Measurements from ENCODE around the gene TGFA.

DNA sequence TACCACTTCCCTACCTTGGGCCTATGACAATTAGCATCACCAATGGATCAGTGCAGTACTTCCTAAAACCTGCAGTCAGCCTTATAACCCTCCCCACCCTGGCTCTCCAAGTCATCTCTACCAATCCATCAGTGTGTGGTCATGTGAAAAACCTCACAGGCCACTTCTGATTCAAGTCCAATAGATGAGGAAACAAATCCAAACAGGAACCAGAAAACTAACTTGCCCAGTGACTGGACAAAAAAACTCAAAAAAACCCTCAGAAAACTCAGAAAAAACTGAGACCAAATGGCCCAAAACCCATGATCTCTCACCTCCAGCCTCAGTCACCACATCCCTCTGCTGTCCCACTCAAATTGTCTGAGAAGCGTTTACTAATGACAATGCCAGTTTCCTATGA lies 43.3 kb downstream of the TGFA start:
- TF ChIP-seq CTCF (IDR thresholded peaks at IDR 0.05) (no peak), POLR2A (IDR thresholded peaks at IDR 0.05; ENCODE audit: low read length) (no peak), GATA3 (IDR thresholded peaks at IDR 0.05; ENCODE audit: borderline replicate concordance) (no peak), HOXB5 (CRISPR knock-in tag; IDR thresholded peaks at IDR 0.05) (no peak), NR3C1 (IDR thresholded peaks at IDR 0.05) (no peak), RAD21 (conservative IDR thresholded peaks at IDR 0.05 in 1 of 2, IDR thresholded peaks at IDR 0.05 in 1 of 2) (no peak), JUNB (IDR thresholded peaks at IDR 0.05) (no peak), EP300 (IDR thresholded peaks at IDR 0.05) (no peak), BCL3 (IDR thresholded peaks at IDR 0.05) (no peak), BHLHE40 (IDR thresholded peaks at IDR 0.05; ENCODE audit: low read depth, low read length) (no peak), RCOR1 (IDR thresholded peaks at IDR 0.05; ENCODE audit: low read depth, low read length) (no peak), FOSL2 (IDR thresholded peaks at IDR 0.05) (no peak), FOSL2 (CRISPR knock-in tag; IDR thresholded peaks at IDR 0.05) (no peak)
- TF ChIP-seq, protein P1, sequence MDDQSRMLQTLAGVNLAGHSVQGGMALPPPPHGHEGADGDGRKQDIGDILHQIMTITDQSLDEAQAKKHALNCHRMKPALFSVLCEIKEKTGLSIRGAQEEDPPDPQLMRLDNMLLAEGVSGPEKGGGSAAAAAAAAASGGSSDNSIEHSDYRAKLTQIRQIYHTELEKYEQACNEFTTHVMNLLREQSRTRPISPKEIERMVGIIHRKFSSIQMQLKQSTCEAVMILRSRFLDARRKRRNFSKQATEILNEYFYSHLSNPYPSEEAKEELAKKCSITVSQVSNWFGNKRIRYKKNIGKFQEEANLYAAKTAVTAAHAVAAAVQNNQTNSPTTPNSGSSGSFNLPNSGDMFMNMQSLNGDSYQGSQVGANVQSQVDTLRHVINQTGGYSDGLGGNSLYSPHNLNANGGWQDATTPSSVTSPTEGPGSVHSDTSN (IDR thresholded peaks at IDR 0.05) = no peak
- TF ChIP-seq, protein P2, sequence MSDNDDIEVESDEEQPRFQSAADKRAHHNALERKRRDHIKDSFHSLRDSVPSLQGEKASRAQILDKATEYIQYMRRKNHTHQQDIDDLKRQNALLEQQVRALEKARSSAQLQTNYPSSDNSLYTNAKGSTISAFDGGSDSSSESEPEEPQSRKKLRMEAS (IDR thresholded peaks at IDR 0.05) = no peak
